K562 (cell line): ENCODE measurements around the gene TBC1D1. TPM values are rescaled to one million over a fixed set of nuclear protein-coding genes. Genes with fewer than 3 reads are reported as not detected.

Experiments used
- ATAC-seq: fragments of 200-7000 bp; cut with Tn5 transposase; 3 replicates; pipeline ENCODE4 v1.9.1; 2020; ENCODE audit warnings: moderate library complexity
- BruUV-seq: library from RNA; stranded (reverse); fragments of 400-500 nt; replicated peaks from 2 replicates; lab custom pipeline; 2021; lab: Mats Ljungman, UMichigan
- CTCF ChIA-PET: fragments of 300-600 bp; formaldehyde crosslinking; extraction: SDS; loops from one replicate; lab custom pipeline; 2021; ENCODE audit warnings: low intra/inter-chr PET ratio; lab: Yijun Ruan, JAX
- POLR2A ChIA-PET: fragments of 300-600, 350-650 bp; sonication (Branson Sonifier 250); formaldehyde crosslinking; extraction: SDS; loops from one replicate; lab custom pipeline; 2021; ENCODE audit warnings: antibody characterized with exemption, inconsistent platforms; lab: Yijun Ruan, JAX
- DNase-seq, 4 experiments: peaks; one replicate each; pipeline versions ENCODE4 v3.0.0 to v3.0.0-alpha.2; 2011 to 2018; ENCODE audit warnings: low spot score in 3 of 4, mixed read lengths in 3 of 4; ENCODE audit errors: extremely low read depth in 1 of 4
- FAIRE-seq: peaks from 2 replicates; lab custom pipeline; 2011; peaks lifted over from hg19 to GRCh38; lab: Jason Lieb, UNC
- H2AFZ ChIP-seq: 2 replicates; pipeline ENCODE4 v1.6.0; 2011; ENCODE audit warnings: low read depth, low read length, control low read depth, inconsistent platforms
- H3K27ac ChIP-seq: fragments of 200-600 bp; 3 replicates; pipeline ENCODE4 v1.8.0; 2011; ENCODE audit warnings: low read depth, mild to moderate bottlenecking, control low read depth, inconsistent platforms, low read length, moderate library complexity, mixed read lengths; ENCODE audit errors: extremely low read depth
- H3K27me3 ChIP-seq, 2 experiments: fragments of 300-600 bp in 1 of 2; 2 replicates in 1 of 2; 3 replicates in 1 of 2; pipeline versions ENCODE4 v1.6.0 to v1.8.0; 2011; ENCODE audit warnings: inconsistent platforms in 2 of 2, low read length in 2 of 2, mild to moderate bottlenecking in 1 of 2, mixed read lengths in 1 of 2, moderate library complexity in 1 of 2; ENCODE audit not compliant: control insufficient read depth in 2 of 2, insufficient read depth in 2 of 2
- H3K36me3 ChIP-seq: fragments of 300-600 bp; 3 replicates; pipeline ENCODE4 v1.8.0; 2011; ENCODE audit warnings: mild to moderate bottlenecking, low read length, inconsistent platforms; ENCODE audit not compliant: control insufficient read depth, insufficient read depth
- H3K4me1 ChIP-seq, 2 experiments: fragments of 200-600 bp in 1 of 2; replicated peaks in 1 of 2; 2 replicates in 1 of 2; 3 replicates in 1 of 2; pipeline versions ENCODE4 v1.5.1 to v1.8.0; 2011; ENCODE audit warnings: inconsistent platforms in 2 of 2, low read length in 2 of 2, mild to moderate bottlenecking in 1 of 2, mixed read lengths in 1 of 2, moderate library complexity in 1 of 2; ENCODE audit not compliant: control insufficient read depth in 2 of 2, insufficient read depth in 2 of 2
- H3K4me2 ChIP-seq: 2 replicates; pipeline ENCODE4 v1.6.1; 2011; ENCODE audit warnings: low read length, control low read depth, inconsistent platforms, mixed read lengths; ENCODE audit not compliant: insufficient read depth
- H3K4me3 ChIP-seq: fragments of 200-600 bp; sonication (generic), shearing (Covaris generic); 2 replicates; pipeline ENCODE4 v1.5.1; 2016; ENCODE audit warnings: control low read depth, inconsistent platforms
- H3K79me2 ChIP-seq: fragments of 200-600 bp; 3 replicates; pipeline ENCODE4 v1.8.0; 2011; ENCODE audit warnings: low read length, inconsistent platforms; ENCODE audit not compliant: control insufficient read depth, insufficient read depth
- H3K9ac ChIP-seq, 2 experiments: 2 replicates each; pipeline versions ENCODE4 v1.6.0 to v1.6.1; 2011; ENCODE audit warnings: low read depth in 2 of 2, low read length in 2 of 2, control low read depth in 1 of 2, inconsistent platforms in 1 of 2, mild to moderate bottlenecking in 1 of 2, mixed read lengths in 1 of 2; ENCODE audit not compliant: insufficient read depth in 1 of 2
- H3K9me1 ChIP-seq: one replicate; pipeline ENCODE4 v1.6.0; 2011; ENCODE audit warnings: inconsistent platforms, mild to moderate bottlenecking, low read length, moderate library complexity; ENCODE audit not compliant: control insufficient read depth, insufficient read depth
- H3K9me3 ChIP-seq: replicated peaks from 2 replicates; pipeline ENCODE4 v1.5.1; 2011; ENCODE audit warnings: low read depth, low read length, inconsistent platforms; ENCODE audit not compliant: control insufficient read depth, insufficient read depth
- H4K20me1 ChIP-seq: replicated peaks from 2 replicates; pipeline ENCODE4 v1.6.1; 2011; ENCODE audit warnings: low read length, inconsistent platforms, mixed read lengths; ENCODE audit not compliant: control insufficient read depth, insufficient read depth
- CBFB ChIP-seq: sonication (generic); formaldehyde crosslinking; IDR thresholded peaks from 2 replicates; pipeline ENCODE4 v1.4.0; 2020; ENCODE audit warnings: mild to moderate bottlenecking, missing genetic modification reagents
- CLOCK ChIP-seq: fragments of 250-450 bp; sonication (Bioruptor Pico); IDR thresholded peaks from 2 replicates; pipeline ENCODE4 v1.4.0; 2020; ENCODE audit warnings: mild to moderate bottlenecking, moderate library complexity, borderline replicate concordance
- FOXK1 ChIP-seq: sonication (generic); formaldehyde crosslinking; IDR thresholded peaks from 2 replicates; pipeline ENCODE4 v1.8.0; 2022; ENCODE audit warnings: missing genetic modification reagents, mild to moderate bottlenecking, borderline replicate concordance
- FOXP4 ChIP-seq: sonication (generic); formaldehyde crosslinking; IDR thresholded peaks from 2 replicates; pipeline ENCODE4 v1.8.0; 2022; ENCODE audit warnings: mild to moderate bottlenecking, missing genetic modification reagents, borderline replicate concordance
- HES1 ChIP-seq: fragments of 450-650 bp; IDR thresholded peaks from 2 replicates; pipeline ENCODE4 v1.6.1; 2016; ENCODE audit warnings: low read depth, mild to moderate bottlenecking, moderate library complexity
- HEY1 ChIP-seq: fragments of 250-450 bp; sonication (Bioruptor Pico); IDR thresholded peaks from 2 replicates; pipeline ENCODE4 v1.5.0; 2020; ENCODE audit warnings: mild to moderate bottlenecking, moderate library complexity, borderline replicate concordance
- POLR2G ChIP-seq: fragments of 200-400 bp; formaldehyde crosslinking; IDR thresholded peaks from 2 replicates; pipeline ENCODE4 v1.6.1; 2017; ENCODE audit warnings: low read depth, mild to moderate bottlenecking, antibody characterized with exemption, low read length, moderate library complexity
- PTTG1 ChIP-seq: fragments of 450-650 bp; IDR thresholded peaks from 2 replicates; pipeline ENCODE4 v1.6.1; 2016; ENCODE audit warnings: low read depth, mild to moderate bottlenecking, missing genetic modification characterization, missing compliant biosample characterization
- ZNF146 ChIP-seq: IDR thresholded peaks from one replicate; pipeline ENCODE4 v1.6.1; 2018; ENCODE audit warnings: missing compliant biosample characterization; ENCODE audit not compliant: unreplicated experiment
- ZNF384 ChIP-seq: IDR thresholded peaks from 2 replicates; pipeline ENCODE4 v1.6.1; 2012; ENCODE audit warnings: low read depth, low read length, improper control_type of control experiment
- WGBS: fragments of 100-300 bp; shearing (Covaris generic); methylation state at CpG from one replicate; pipeline ENCODE4 v1.1.6; 2016; ENCODE audit warnings: low coverage, mixed read lengths; ENCODE audit not compliant: insufficient coverage; ENCODE audit errors: missing lambda C conversion rate; 5-methylcytosine and 5-hydroxymethylcytosine counted together
- in situ Hi-C: fragments of 300-500 bp; cut with MboI; formaldehyde crosslinking; loops from 4 replicates; pipeline ENCODE4 v1.15.0; 2018; ENCODE audit warnings: inconsistent platforms, mixed read lengths
- intact Hi-C: fragments of 100-400 bp; cut with micrococcal nuclease; formaldehyde crosslinking; loops from 2 replicates; pipeline ENCODE4 v1.14.2; 2022
- polyA plus RNA-seq, 8 experiments: library from polyadenylated mRNA; depleted of rRNA in 4 of 8; stranded (reverse) in 5 of 8; unstranded in 3 of 8; fragments of >200 nt; fragmentation: Nextera tagmentation in 2 of 8; fragmentation: Illumina TruSeq in 1 of 8; extraction: Ambion mirVana in 2 of 8; extraction: Trizol in 1 of 8; gene quantifications; 2 replicates each; pipeline versions ENCODE4 v1.2.1 to v1.2.3, GENCODE V29; 2011 to 2014; ENCODE audit warnings: inconsistent platforms in 1 of 8, missing spikeins in 1 of 8
- total RNA-seq, 7 experiments: library from RNA; depleted of rRNA in 6 of 7; stranded (reverse); fragments of >200 nt in 6 of 7; fragmentation: Illumina TruSeq in 2 of 7; extraction: Trizol in 2 of 7; gene quantifications; 2 replicates each; pipeline versions ENCODE4 v1.2.1 to v1.2.3, GENCODE V29; 2011 to 2021; ENCODE audit warnings: low replicate concordance in 1 of 7

The TBC1D1 gene
- total and polyA plus RNA-seq, 9 of the 15 experiments (the other 6 are each of a cell fraction or from before 2014, with no cell fraction given), result 0.59 to 14.2 (median 8.8) TPM

- Histone ChIP-seq H3K27ac (no peak overlapping the region), H3K36me3 (no peaks in the 10 kb centered on the region), H3K4me3 (no peak overlapping the region), H3K4me1 (peaks cover 3 to 10% of the 10 kb centered on the region in 2 experiments; a peak in 4 of 5 replicates), H2AFZ (no peak overlapping the region), H3K79me2 (no peaks in the 10 kb centered on the region), H3K9me1 (no peaks in the 10 kb centered on the region), H3K9me3 (no peaks in the 10 kb centered on the region), H4K20me1 (no peaks in the 10 kb centered on the region), H3K4me2 (no peak overlapping the region)
- DNase-seq, result no peak
- in situ Hi-C loops (loop anchor here (10.0 to 25.0 kb wide), 2 partner anchors 242 to 1065 kb away; no protein-coding TSS in a partner anchor), intact Hi-C loops (no loop called here)
- ChIA-PET POLR2A (no interaction called here), CTCF (no interaction called here)
- WGBS, result 27% methylated on average over 3 of the region's 3 CpGs
- TF ChIP-seq CBFB (CRISPR knock-in tag), result no peak
- TF ChIP-seq POLR2G, result no peak
- no peak for TF ChIP-seq ZNF146 (CRISPR knock-in tag)
- TF ChIP-seq HES1, result no peak
- TF ChIP-seq PTTG1 (tag), result no peak
- TF ChIP-seq FOXP4, result no peak
- TF ChIP-seq FOXK1 (CRISPR knock-in tag), result no peak
- TF ChIP-seq CLOCK, result no peak
- TF ChIP-seq HEY1 (CRISPR knock-in tag), result no peak
- no peak for TF ChIP-seq ZNF384
- TF ChIP-seq, all 486 proteins: peak for 0
- FAIRE-seq (no peak), ATAC-seq (no peak)
- BruUV-seq, result no TSS peak
- no peak overlapping the region for H3K9ac ChIP-seq
- no peaks in the 10 kb centered on the region for H3K27me3 ChIP-seq
Observed at GRCh38 chr4:38072578-38072977, 181.7 kb downstream of the TBC1D1 start.
